PFSK-1 (cell line): ENCODE measurements around the gene LRCOL1.

Experiments
- FOXP2 ChIP-seq: optimal IDR thresholded peaks from 2 replicates; pipeline ENCODE3; 2011; ENCODE audit warnings: borderline replicate concordance, control low read depth, inconsistent platforms; ENCODE audit not compliant: insufficient read depth; ENCODE audit errors: extremely low read length, extremely low read depth
- POLR2AphosphoS5 ChIP-seq: IDR thresholded peaks from 2 replicates; pipeline ENCODE4 v1.6.1; 2012; ENCODE audit warnings: low read depth, mild to moderate bottlenecking, control low read depth, low read length, moderate library complexity
- TAF1 ChIP-seq: IDR thresholded peaks from 2 replicates; pipeline ENCODE4 v1.6.1; 2012; ENCODE audit warnings: low read length, control low read depth, borderline replicate concordance; ENCODE audit not compliant: insufficient read depth
- TF ChIP-seq, protein P1 (sequence below), 2 experiments: IDR thresholded peaks; 2 replicates each; pipeline versions ENCODE4 v1.6.1 to v1.8.0; 2011 to 2012; ENCODE audit warnings: low read depth in 2 of 2, low read length in 2 of 2, control low read depth in 1 of 2, inconsistent platforms in 1 of 2, mild to moderate bottlenecking in 1 of 2, moderate library complexity in 1 of 2; ENCODE audit not compliant: insufficient read depth in 1 of 2

DNA sequence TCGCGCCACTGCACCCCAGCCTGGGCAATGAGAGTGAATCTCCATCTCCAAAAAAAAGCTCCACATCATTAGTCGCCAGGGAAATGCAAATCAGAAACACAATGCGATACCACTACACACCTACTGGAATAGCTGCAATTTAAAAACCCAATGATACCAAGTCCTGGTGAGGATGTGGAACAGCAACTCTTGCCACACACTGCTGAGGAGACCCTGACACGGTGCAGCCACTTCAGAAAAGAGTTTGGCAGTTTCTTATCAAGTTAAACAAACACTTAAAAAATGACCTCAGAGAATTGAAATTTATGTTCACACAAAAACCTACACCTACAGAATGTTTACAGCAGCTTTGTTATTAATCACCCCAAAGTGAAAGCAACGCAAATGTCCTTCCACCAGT is 20.3 kb upstream of the LRCOL1 start:
- TF ChIP-seq POLR2AphosphoS5: no peak; the same call in 1 of the 2 replicates
- no peak for TF ChIP-seq TAF1
- TF ChIP-seq FOXP2: no peak
- TF ChIP-seq, protein P1, sequence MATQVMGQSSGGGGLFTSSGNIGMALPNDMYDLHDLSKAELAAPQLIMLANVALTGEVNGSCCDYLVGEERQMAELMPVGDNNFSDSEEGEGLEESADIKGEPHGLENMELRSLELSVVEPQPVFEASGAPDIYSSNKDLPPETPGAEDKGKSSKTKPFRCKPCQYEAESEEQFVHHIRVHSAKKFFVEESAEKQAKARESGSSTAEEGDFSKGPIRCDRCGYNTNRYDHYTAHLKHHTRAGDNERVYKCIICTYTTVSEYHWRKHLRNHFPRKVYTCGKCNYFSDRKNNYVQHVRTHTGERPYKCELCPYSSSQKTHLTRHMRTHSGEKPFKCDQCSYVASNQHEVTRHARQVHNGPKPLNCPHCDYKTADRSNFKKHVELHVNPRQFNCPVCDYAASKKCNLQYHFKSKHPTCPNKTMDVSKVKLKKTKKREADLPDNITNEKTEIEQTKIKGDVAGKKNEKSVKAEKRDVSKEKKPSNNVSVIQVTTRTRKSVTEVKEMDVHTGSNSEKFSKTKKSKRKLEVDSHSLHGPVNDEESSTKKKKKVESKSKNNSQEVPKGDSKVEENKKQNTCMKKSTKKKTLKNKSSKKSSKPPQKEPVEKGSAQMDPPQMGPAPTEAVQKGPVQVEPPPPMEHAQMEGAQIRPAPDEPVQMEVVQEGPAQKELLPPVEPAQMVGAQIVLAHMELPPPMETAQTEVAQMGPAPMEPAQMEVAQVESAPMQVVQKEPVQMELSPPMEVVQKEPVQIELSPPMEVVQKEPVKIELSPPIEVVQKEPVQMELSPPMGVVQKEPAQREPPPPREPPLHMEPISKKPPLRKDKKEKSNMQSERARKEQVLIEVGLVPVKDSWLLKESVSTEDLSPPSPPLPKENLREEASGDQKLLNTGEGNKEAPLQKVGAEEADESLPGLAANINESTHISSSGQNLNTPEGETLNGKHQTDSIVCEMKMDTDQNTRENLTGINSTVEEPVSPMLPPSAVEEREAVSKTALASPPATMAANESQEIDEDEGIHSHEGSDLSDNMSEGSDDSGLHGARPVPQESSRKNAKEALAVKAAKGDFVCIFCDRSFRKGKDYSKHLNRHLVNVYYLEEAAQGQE (IDR thresholded peaks at IDR 0.05; ENCODE audit: insufficient read depth in 1 of 2, low read depth in 2 of 2, low read length in 2 of 2): no peak
